Body of pancreas (tissue), 4 donors: ENCODE measurements around the gene PLEKHA3. TPM values are rescaled to one million over a fixed set of nuclear protein-coding genes. Genes with fewer than 3 reads are reported as not detected.

Experiments
- ATAC-seq: fragments of 150-250 bp; one replicate; pipeline ENCODE4 v1.9.1; 2016
- DNase-seq, 4 donors: peaks; one replicate each; pipeline ENCODE4 v3.0.0-alpha.2; 2019
- H3K27ac ChIP-seq, 4 donors: fragments of 200-600 bp; sonication (generic); 1 replicate in 3 of 4; 2 replicates in 1 of 4; pipeline versions ENCODE4 v1.5.1 to v1.6.1; 2016 to 2019; ENCODE audit warnings: mild to moderate bottlenecking in 1 of 4, mixed read lengths in 1 of 4, moderate library complexity in 1 of 4
- H3K27me3 ChIP-seq, 2 donors: fragments of 200-600 bp; sonication (generic); one replicate each; pipeline ENCODE4 v1.6.0; 2016; ENCODE audit warnings: mild to moderate bottlenecking in 1 of 2
- H3K36me3 ChIP-seq, 2 donors: fragments of 200-600 bp; sonication (generic); replicated peaks in 1 of 2; 2 replicates each; pipeline ENCODE4 v1.5.1; 2016; ENCODE audit warnings: low read depth in 2 of 2; ENCODE audit not compliant: insufficient read depth in 1 of 2
- H3K4me1 ChIP-seq: fragments of 200-600 bp; sonication (generic); one replicate; pipeline ENCODE4 v1.6.0; 2016
- H3K4me3 ChIP-seq, 2 donors: fragments of 200-600 bp; sonication (generic); 1 replicate in 1 of 2; 2 replicates in 1 of 2; pipeline ENCODE4 v1.5.1; 2016 to 2019
- H3K9me3 ChIP-seq, 3 donors: fragments of 200-600 bp; sonication (generic); 1 replicate in 2 of 3; 2 replicates in 1 of 3; pipeline ENCODE4 v1.5.1; 2016
- CTCF ChIP-seq, 7 experiments: fragments of 450-650 bp in 4 of 7; fragments of 200-600 bp in 3 of 7; sonication (generic) in 3 of 7; IDR thresholded peaks; one replicate each; pipeline ENCODE4 v1.5.1; 2016 to 2019; ENCODE audit warnings: antibody characterized with exemption in 7 of 7
- POLR2A ChIP-seq, 3 donors: fragments of 450-650 bp; IDR thresholded peaks; one replicate each; pipeline ENCODE4 v1.6.1; 2016; ENCODE audit warnings: antibody characterized with exemption in 3 of 3, mild to moderate bottlenecking in 2 of 3
- WGBS, 2 donors: methylation state at CpG; one replicate each; pipeline ENCODE4 v1.1.5; 2017; 5-methylcytosine and 5-hydroxymethylcytosine counted together
- intact Hi-C: fragments of 100-400 bp; cut with DNase I; formaldehyde crosslinking; loops from one replicate; pipeline ENCODE4 v1.15.1; 2023
- total RNA-seq, 2 donors: library from RNA; depleted of rRNA; stranded (reverse); fragments of >200 nt; gene quantifications; one replicate each; pipeline ENCODE4 v1.1.0, GENCODE V29; 2016

PLEKHA3 gene
- total RNA-seq, 2 donors from 2014 or later: 5.3 to 6.5 TPM

GRCh38 chr2:178508646-178509045 lies 28.4 kb downstream of the PLEKHA3 start:
- intact Hi-C loops: no loop called here
- WGBS, 2 donors: 88 to 100% methylated on average over 2 of the region's 2 CpGs
- DNase-seq (no peak), ATAC-seq (no peak)
- Histone ChIP-seq H3K27ac (no peak overlapping the region), H3K4me3 (no peak overlapping the region), H3K4me1 (no peaks in the 10 kb centered on the region), H3K36me3 (peaks cover 0 to 6% of the 10 kb centered on the region in 2 donors), H3K27me3 (no peaks in the 10 kb centered on the region), H3K9me3 (no peaks in the 10 kb centered on the region)
- TF ChIP-seq CTCF (IDR thresholded peaks at IDR 0.05): no peak
- no peak for TF ChIP-seq POLR2A (IDR thresholded peaks at IDR 0.05)

- intact Hi-C loops: no loop called here
- Histone ChIP-seq H3K36me3 (no peaks in the 10 kb centered on the region), H3K27ac (no peak overlapping the region), H3K4me3 (no peak overlapping the region), H3K27me3 (no peaks in the 10 kb centered on the region), H3K9me3 (no peaks in the 10 kb centered on the region), H3K4me1 (no peaks in the 10 kb centered on the region)
- DNase-seq (no peak), ATAC-seq (no peak)
- WGBS, 2 donors: 86 to 93% methylated on average over 6 of the region's 6 CpGs
- TF ChIP-seq CTCF (IDR thresholded peaks at IDR 0.05) (no peak), POLR2A (IDR thresholded peaks at IDR 0.05) (no peak)
Observed at GRCh38 chr2:178510384-178510783, 30.1 kb downstream of the PLEKHA3 start.

GRCh38 chr2:178512484-178512883 lies 32.2 kb downstream of the PLEKHA3 start:
- Histone ChIP-seq H3K4me3 (no peak overlapping the region), H3K9me3 (no peaks in the 10 kb centered on the region), H3K27ac (no peak overlapping the region), H3K27me3 (no peaks in the 10 kb centered on the region), H3K36me3 (no peaks in the 10 kb centered on the region), H3K4me1 (no peaks in the 10 kb centered on the region)
- intact Hi-C loops: no loop called here
- WGBS, 2 donors: 95 to 96% methylated on average over 2 of the region's 2 CpGs
- ATAC-seq (no peak), DNase-seq (no peak)
- TF ChIP-seq POLR2A (IDR thresholded peaks at IDR 0.05): no peak
- no peak for TF ChIP-seq CTCF (IDR thresholded peaks at IDR 0.05)

GRCh38 chr2:178513876-178514275 lies 33.6 kb downstream of the PLEKHA3 start:
- ATAC-seq (no peak), DNase-seq (no peak)
- Histone ChIP-seq H3K9me3 (no peaks in the 10 kb centered on the region), H3K36me3 (no peaks in the 10 kb centered on the region), H3K4me1 (no peaks in the 10 kb centered on the region), H3K27ac (no peak overlapping the region), H3K4me3 (no peak overlapping the region), H3K27me3 (no peaks in the 10 kb centered on the region)
- no peak for TF ChIP-seq CTCF (IDR thresholded peaks at IDR 0.05)
- no peak for TF ChIP-seq POLR2A (IDR thresholded peaks at IDR 0.05)
- intact Hi-C loops: no loop called here
- WGBS, 2 donors: 92 to 93% methylated on average over 4 of the region's 4 CpGs

- WGBS, 2 donors: 91 to 100% methylated on average over 2 of the region's 2 CpGs
- intact Hi-C loops: no loop called here
- H3K4me3 ChIP-seq: no peak overlapping the region
Observed at GRCh38 chr2:178514664-178515063, 34.4 kb downstream of the PLEKHA3 start.

More at GRCh38 chr2:178514664-178515063, 34.4 kb downstream of the PLEKHA3 start:
- Histone ChIP-seq H3K36me3 (no peaks in the 10 kb centered on the region), H3K4me1 (no peaks in the 10 kb centered on the region), H3K27ac (no peak overlapping the region), H3K27me3 (no peaks in the 10 kb centered on the region), H3K9me3 (no peaks in the 10 kb centered on the region)
- no peak for DNase-seq
- TF ChIP-seq POLR2A (IDR thresholded peaks at IDR 0.05) (no peak), CTCF (IDR thresholded peaks at IDR 0.05) (no peak)
- ATAC-seq: no peak
